Astrocyte (in vitro differentiated cells and primary cell): ENCODE data around the gene CCSER2. TPM values are rescaled to one million over a fixed set of nuclear protein-coding genes. Genes with fewer than 3 reads are reported as not detected.

Experiments used
- DNase-seq: peaks from one replicate; pipeline ENCODE4 v3.0.0-alpha.2; 2010; ENCODE audit warnings: low read depth
- FAIRE-seq: peaks from 2 replicates; lab custom pipeline; 2011; peaks lifted over from hg19 to GRCh38; lab: Jason Lieb, UNC
- H2AFZ ChIP-seq: 2 replicates; pipeline ENCODE4 v1.6.0; 2012; ENCODE audit warnings: low read depth, low read length, inconsistent platforms
- H3K27ac ChIP-seq: 2 replicates; pipeline ENCODE4 v1.5.1; 2011; ENCODE audit warnings: low read depth, low read length, inconsistent platforms
- H3K27me3 ChIP-seq: 2 replicates; pipeline ENCODE4 v1.6.0; 2011; ENCODE audit warnings: low read length, inconsistent platforms; ENCODE audit not compliant: insufficient read depth
- H3K36me3 ChIP-seq: 2 replicates; pipeline ENCODE4 v1.5.1; 2011; ENCODE audit warnings: low read length, inconsistent platforms; ENCODE audit not compliant: insufficient read depth
- H3K4me1 ChIP-seq: 2 replicates; pipeline ENCODE4 v1.5.1; 2011; ENCODE audit warnings: low read length, inconsistent platforms; ENCODE audit not compliant: insufficient read depth
- H3K4me2 ChIP-seq: 2 replicates; pipeline ENCODE4 v1.6.0; 2012; ENCODE audit warnings: low read length, inconsistent platforms
- H3K4me3 ChIP-seq: 2 replicates; pipeline ENCODE4 v1.5.1; 2011; ENCODE audit warnings: low read depth, mild to moderate bottlenecking, low read length, inconsistent platforms; ENCODE audit not compliant: insufficient read depth
- H3K79me2 ChIP-seq: 2 replicates; pipeline ENCODE4 v1.6.0; 2012; ENCODE audit warnings: mild to moderate bottlenecking, low read length, inconsistent platforms; ENCODE audit not compliant: insufficient read depth
- H3K9ac ChIP-seq: 2 replicates; pipeline ENCODE4 v1.6.0; 2012; ENCODE audit warnings: mild to moderate bottlenecking, low read length, inconsistent platforms
- H3K9me3 ChIP-seq: 2 replicates; pipeline ENCODE4 v1.5.1; 2012; ENCODE audit warnings: low read depth, mild to moderate bottlenecking, low read length, inconsistent platforms; ENCODE audit not compliant: insufficient read depth
- H4K20me1 ChIP-seq: 2 replicates; pipeline ENCODE4 v1.6.0; 2012; ENCODE audit warnings: low read length, inconsistent platforms; ENCODE audit not compliant: insufficient read depth
- H3K27ac Mint-ChIP-seq: one replicate; pipeline ENCODE4 v1.8.0; 2021; ENCODE audit warnings: mild to moderate bottlenecking, mixed read lengths; ENCODE audit not compliant: unreplicated experiment
- H3K27me3 Mint-ChIP-seq: one replicate; pipeline ENCODE4 v1.8.0; 2021; ENCODE audit warnings: low read depth, mixed read lengths; ENCODE audit not compliant: unreplicated experiment
- H3K36me3 Mint-ChIP-seq: one replicate; pipeline ENCODE4 v1.8.0; 2021; ENCODE audit warnings: low read depth, mixed read lengths; ENCODE audit not compliant: unreplicated experiment
- H3K4me1 Mint-ChIP-seq: one replicate; pipeline ENCODE4 v1.8.0; 2021; ENCODE audit warnings: low read depth, mixed read lengths; ENCODE audit not compliant: unreplicated experiment
- H3K4me3 Mint-ChIP-seq: one replicate; pipeline ENCODE4 v1.8.0; 2021; ENCODE audit warnings: mild to moderate bottlenecking, moderate library complexity, mixed read lengths; ENCODE audit not compliant: unreplicated experiment
- H3K9me3 Mint-ChIP-seq: one replicate; pipeline ENCODE4 v1.8.0; 2021; ENCODE audit warnings: mild to moderate bottlenecking, mixed read lengths; ENCODE audit not compliant: unreplicated experiment
- EZH2 ChIP-seq: IDR thresholded peaks from 2 replicates; pipeline ENCODE4 v1.6.1; 2012; ENCODE audit warnings: mild to moderate bottlenecking, low read length, inconsistent platforms; ENCODE audit not compliant: insufficient read depth
- total RNA-seq: library from RNA; stranded (reverse); gene quantifications from 2 replicates; pipeline ENCODE4 v1.2.1, GENCODE V29; 2021
- TF ChIP-seq, protein P1 (sequence below): IDR thresholded peaks from 2 replicates; pipeline ENCODE4 v1.5.1; 2011; ENCODE audit warnings: low read depth, mild to moderate bottlenecking, inconsistent platforms, low read length, moderate library complexity; ENCODE audit not compliant: insufficient read depth

The CCSER2 gene
- total RNA-seq, 1 donor from 2014 or later: 100 TPM

DNA sequence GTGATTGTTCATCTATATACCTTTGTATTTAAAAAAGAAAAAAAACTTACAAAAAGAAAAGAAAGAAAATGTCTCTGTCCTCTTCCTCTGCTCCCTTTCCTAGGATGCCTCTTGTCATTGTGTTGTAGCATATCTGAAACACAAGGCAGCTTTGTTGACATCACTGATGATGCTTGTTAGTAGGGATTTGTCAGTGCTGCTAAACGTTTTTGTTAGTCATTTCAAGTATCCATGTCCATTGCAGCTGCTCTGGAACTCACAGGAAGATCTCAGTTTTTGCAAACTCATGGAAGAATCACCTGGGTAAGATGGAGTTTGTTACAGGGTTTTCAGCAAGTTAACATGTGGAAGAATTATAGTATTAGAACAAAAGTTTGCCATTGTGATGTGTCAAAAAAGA is 123.6 kb downstream of the CCSER2 start:
- H3K36me3 ChIP-seq: no peaks in the 10 kb centered on the region
- Mint-ChIP-seq H3K36me3 (peaks cover 10% of the 10 kb centered on the region), H3K4me1 (peaks cover 3% of the 10 kb centered on the region), H3K27me3 (no peaks in the 10 kb centered on the region), H3K27ac (peak overlapping the region; percentile 34), H3K9me3 (no peaks in the 10 kb centered on the region), H3K4me3 (no peak overlapping the region)
- no peaks in the 10 kb centered on the region for H3K9me3 ChIP-seq
- H3K79me2 ChIP-seq: peaks cover 18% of the 10 kb centered on the region
- no peak overlapping the region for H3K4me2 ChIP-seq
- H2AFZ ChIP-seq: no peak overlapping the region
- H3K9ac ChIP-seq: no peak overlapping the region
- no peak for TF ChIP-seq EZH2
- TF ChIP-seq, protein P1, sequence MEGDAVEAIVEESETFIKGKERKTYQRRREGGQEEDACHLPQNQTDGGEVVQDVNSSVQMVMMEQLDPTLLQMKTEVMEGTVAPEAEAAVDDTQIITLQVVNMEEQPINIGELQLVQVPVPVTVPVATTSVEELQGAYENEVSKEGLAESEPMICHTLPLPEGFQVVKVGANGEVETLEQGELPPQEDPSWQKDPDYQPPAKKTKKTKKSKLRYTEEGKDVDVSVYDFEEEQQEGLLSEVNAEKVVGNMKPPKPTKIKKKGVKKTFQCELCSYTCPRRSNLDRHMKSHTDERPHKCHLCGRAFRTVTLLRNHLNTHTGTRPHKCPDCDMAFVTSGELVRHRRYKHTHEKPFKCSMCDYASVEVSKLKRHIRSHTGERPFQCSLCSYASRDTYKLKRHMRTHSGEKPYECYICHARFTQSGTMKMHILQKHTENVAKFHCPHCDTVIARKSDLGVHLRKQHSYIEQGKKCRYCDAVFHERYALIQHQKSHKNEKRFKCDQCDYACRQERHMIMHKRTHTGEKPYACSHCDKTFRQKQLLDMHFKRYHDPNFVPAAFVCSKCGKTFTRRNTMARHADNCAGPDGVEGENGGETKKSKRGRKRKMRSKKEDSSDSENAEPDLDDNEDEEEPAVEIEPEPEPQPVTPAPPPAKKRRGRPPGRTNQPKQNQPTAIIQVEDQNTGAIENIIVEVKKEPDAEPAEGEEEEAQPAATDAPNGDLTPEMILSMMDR: no peak
- H4K20me1 ChIP-seq: peaks cover 6% of the 10 kb centered on the region
- FAIRE-seq (no peak), DNase-seq (peak; percentile 36)
- H3K27me3 ChIP-seq: no peaks in the 10 kb centered on the region
- H3K27ac ChIP-seq: no peak overlapping the region
- H3K4me3 ChIP-seq: no peak overlapping the region
- no peaks in the 10 kb centered on the region for H3K4me1 ChIP-seq

DNA sequence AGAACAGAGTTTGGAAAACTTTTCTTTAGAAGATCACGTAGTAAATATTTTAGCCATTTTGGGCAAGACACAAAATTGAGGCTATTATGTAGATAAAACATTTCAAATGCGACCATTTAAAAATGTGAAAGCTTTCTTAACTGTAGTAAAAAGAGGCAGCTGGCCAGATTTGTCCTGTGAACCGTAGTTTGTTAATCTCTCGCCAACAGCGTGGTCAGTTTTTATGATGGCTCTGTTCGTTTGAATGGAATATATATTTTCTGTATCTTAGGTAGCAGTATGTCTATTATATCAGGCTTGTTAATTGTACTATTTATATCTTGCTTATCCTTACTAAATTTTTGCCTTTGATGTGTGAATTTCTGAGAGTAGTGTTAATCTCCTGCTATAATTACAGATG is 124.9 kb downstream of the CCSER2 start:
- peaks cover under 1% of the 10 kb centered on the region for H4K20me1 ChIP-seq
- peaks cover under 1% of the 10 kb centered on the region for H3K9me3 Mint-ChIP-seq

DNA sequence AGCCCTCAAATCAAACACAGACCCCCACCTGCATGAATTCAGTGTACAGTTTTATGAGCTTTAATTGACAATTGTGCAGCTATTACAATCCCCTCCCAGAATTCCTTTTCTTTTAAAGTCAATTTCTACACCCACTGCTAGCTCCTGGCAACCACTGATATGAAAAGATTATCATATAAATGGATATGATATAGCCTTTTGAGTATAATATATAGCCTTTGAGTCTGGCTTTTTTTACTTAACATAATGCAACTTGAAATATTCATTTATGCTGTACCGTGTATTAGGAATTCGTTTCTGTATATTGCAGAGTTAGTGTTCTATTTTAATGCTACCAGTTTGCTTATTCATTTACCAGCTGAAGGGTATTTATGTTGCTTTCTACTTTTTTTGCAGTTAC is 127.7 kb downstream of the CCSER2 start:
- no peaks in the 10 kb centered on the region for H3K4me1 ChIP-seq
- no peaks in the 10 kb centered on the region for H3K27me3 ChIP-seq
- no peak overlapping the region for H2AFZ ChIP-seq
- no peak overlapping the region for H3K27ac Mint-ChIP-seq
- no peak for DNase-seq
- H3K4me2 ChIP-seq: no peak overlapping the region
- H3K4me1 Mint-ChIP-seq: peaks cover 7% of the 10 kb centered on the region
- H3K9ac ChIP-seq: no peak overlapping the region
- H3K36me3 ChIP-seq: peaks cover 5% of the 10 kb centered on the region
- no peaks in the 10 kb centered on the region for H4K20me1 ChIP-seq
- no peak for TF ChIP-seq EZH2
- TF ChIP-seq, protein P1: no peak
- no peak for FAIRE-seq
- no peak overlapping the region for H3K4me3 Mint-ChIP-seq
- H3K27me3 Mint-ChIP-seq: no peaks in the 10 kb centered on the region
- H3K9me3 ChIP-seq: no peaks in the 10 kb centered on the region
- peaks cover 2% of the 10 kb centered on the region for H3K9me3 Mint-ChIP-seq
- peaks cover 28% of the 10 kb centered on the region for H3K36me3 Mint-ChIP-seq
- no peak overlapping the region for H3K27ac ChIP-seq
- H3K4me3 ChIP-seq: no peak overlapping the region
- peaks cover 16% of the 10 kb centered on the region for H3K79me2 ChIP-seq

More for the DNA sequence above, 124.9 kb downstream of the CCSER2 start:
- H3K4me2 ChIP-seq: no peak overlapping the region
- FAIRE-seq (no peak), DNase-seq (no peak)
- H2AFZ ChIP-seq: no peak overlapping the region
- H3K79me2 ChIP-seq: peaks cover 12% of the 10 kb centered on the region
- Mint-ChIP-seq H3K27me3 (no peaks in the 10 kb centered on the region), H3K36me3 (peaks cover 14% of the 10 kb centered on the region), H3K27ac (no peak overlapping the region), H3K4me3 (no peak overlapping the region), H3K4me1 (peaks cover 3% of the 10 kb centered on the region)
- H3K4me3 ChIP-seq: no peak overlapping the region
- H3K36me3 ChIP-seq: no peaks in the 10 kb centered on the region
- no peaks in the 10 kb centered on the region for H3K4me1 ChIP-seq
- H3K27ac ChIP-seq: no peak overlapping the region
- no peaks in the 10 kb centered on the region for H3K9me3 ChIP-seq
- no peak overlapping the region for H3K9ac ChIP-seq
- no peaks in the 10 kb centered on the region for H3K27me3 ChIP-seq
- TF ChIP-seq, protein P1: no peak
- no peak for TF ChIP-seq EZH2
